IPS-NIHi7 (cell line): Measurements from ENCODE around the gene TNFSF8.

Experiments
- DNase-seq: peaks from one replicate; pipeline ENCODE4 v3.0.0; 2012; ENCODE audit warnings: mixed read lengths; ENCODE audit errors: extremely low spot score

TNFSF8 gene

GRCh38 chr9:114930056-114930812, at the start of gene TNFSF8:
Gene TNFSF8 (minus strand): TSS chr9:114930591. CDS start chr9:114930303, 288 bp downstream.
- DNase-seq, result no peak

- DNase-seq, result no peak
These were observed 42.8 kb upstream of the TNFSF8 start for GRCh38 chr9:114973216-114973615.

GRCh38 chr9:114972510-114973136, 42.2 kb upstream of the TNFSF8 start:
- no peak for DNase-seq

- peak; percentile 22 for DNase-seq
These were observed 38.9 kb upstream of the TNFSF8 start for GRCh38 chr9:114969269-114969668.

- peak; percentile 31 for DNase-seq
These were observed 38.3 kb upstream of the TNFSF8 start for GRCh38 chr9:114968671-114969070.

- no peak for DNase-seq
These were observed 35.2 kb upstream of the TNFSF8 start for GRCh38 chr9:114965564-114965963.

- DNase-seq, result no peak
These were observed 32.4 kb upstream of the TNFSF8 start for GRCh38 chr9:114962809-114963208.

- no peak for DNase-seq
These were observed 29.9 kb upstream of the TNFSF8 start for GRCh38 chr9:114960276-114960675.

- no peak for DNase-seq
These were observed 28.4 kb upstream of the TNFSF8 start for GRCh38 chr9:114958844-114959235.

- DNase-seq, result no peak
These were observed 27.8 kb upstream of the TNFSF8 start for GRCh38 chr9:114958021-114958843.

GRCh38 chr9:114957558-114957957, 27.2 kb upstream of the TNFSF8 start:
- DNase-seq, result no peak

GRCh38 chr9:114954956-114955582, 24.7 kb upstream of the TNFSF8 start:
- DNase-seq, result no peak

GRCh38 chr9:114953959-114954358, 23.6 kb upstream of the TNFSF8 start:
- DNase-seq, result no peak

GRCh38 chr9:114953046-114953445, 22.7 kb upstream of the TNFSF8 start:
- no peak for DNase-seq

GRCh38 chr9:114950761-114951160, 20.4 kb upstream of the TNFSF8 start:
- no peak for DNase-seq

- no peak for DNase-seq
These were observed 16.7 kb upstream of the TNFSF8 start for GRCh38 chr9:114947058-114947457.

GRCh38 chr9:114945616-114946412, 15.4 kb upstream of the TNFSF8 start:
- no peak for DNase-seq

- no peak for DNase-seq
These were observed 11.0 kb upstream of the TNFSF8 start for GRCh38 chr9:114941376-114941775.

GRCh38 chr9:114938687-114939575, 8.5 kb upstream of the TNFSF8 start:
- DNase-seq, result no peak

GRCh38 chr9:114937516-114937915, 7.1 kb upstream of the TNFSF8 start:
- DNase-seq, result no peak
